HEK293 (cell line): ENCODE results near the gene SLC35G6.

Experiments used
- CTCF ChIA-PET: fragments of 350-600 bp; formaldehyde crosslinking; extraction: SDS; loops from one replicate; lab custom pipeline; 2021; ENCODE audit warnings: antibody characterized with exemption; lab: Yijun Ruan, JAX
- POLR2A ChIA-PET: fragments of 300-600 bp; formaldehyde crosslinking; extraction: SDS; loops from one replicate; lab custom pipeline; 2020; ENCODE audit warnings: antibody characterized with exemption, inconsistent platforms; lab: Yijun Ruan, JAX
- H3K27ac ChIP-seq: fragments of 200-500 bp; sonication (Bioruptor generic); 2 replicates; pipeline ENCODE4 v1.5.1; 2014; ENCODE audit warnings: low read depth, low read length, control low read depth, inconsistent platforms; ENCODE audit errors: extremely low read depth
- H3K36me3 ChIP-seq, 2 experiments: fragments of 200-500 bp in 1 of 2; sonication (Bioruptor generic) in 1 of 2; 1 replicate in 1 of 2; 2 replicates in 1 of 2; pipeline ENCODE4 v1.5.1; 2014 to 2017; ENCODE audit warnings: inconsistent platforms in 2 of 2, low read length in 2 of 2; ENCODE audit not compliant: control insufficient read depth in 2 of 2, insufficient read depth in 1 of 2
- H3K4me1 ChIP-seq: fragments of 200-500 bp; sonication (Bioruptor generic); 2 replicates; pipeline ENCODE4 v1.5.1; 2014; ENCODE audit warnings: mild to moderate bottlenecking, low read length, inconsistent platforms; ENCODE audit not compliant: control insufficient read depth, insufficient read depth
- H3K4me3 ChIP-seq: 2 replicates; pipeline ENCODE4 v1.5.1; 2011; ENCODE audit warnings: low read depth, mild to moderate bottlenecking, control low read depth, low read length, moderate library complexity
- H3K9me3 ChIP-seq: fragments of 200-500 bp; sonication (Bioruptor generic); 2 replicates; pipeline ENCODE4 v1.5.1; 2014; ENCODE audit warnings: low read depth, low read length, inconsistent platforms; ENCODE audit not compliant: control insufficient read depth, insufficient read depth
- HIC1 ChIP-seq: fragments of 450-650 bp; formaldehyde crosslinking; IDR thresholded peaks from 2 replicates; pipeline ENCODE4 v1.5.1; 2016; ENCODE audit warnings: missing biosample characterization, missing genetic modification characterization
- KLF1 ChIP-seq: fragments of 450-650 bp; formaldehyde crosslinking; IDR thresholded peaks from 2 replicates; pipeline ENCODE4 v1.5.1; 2016; ENCODE audit warnings: missing biosample characterization, missing genetic modification characterization
- PRDM4 ChIP-seq: fragments of 450-650 bp; formaldehyde crosslinking; IDR thresholded peaks from 2 replicates; pipeline ENCODE4 v1.5.1; 2017; ENCODE audit warnings: missing biosample characterization, missing genetic modification characterization
- SCRT2 ChIP-seq: fragments of 450-650 bp; formaldehyde crosslinking; IDR thresholded peaks from 2 replicates; pipeline ENCODE4 v1.5.1; 2016; ENCODE audit warnings: missing biosample characterization, missing genetic modification characterization
- TRIM28 ChIP-seq: IDR thresholded peaks from 2 replicates; pipeline ENCODE4 v1.6.1; 2011; ENCODE audit warnings: low read length, control low read depth, borderline replicate concordance
- ZFP69B ChIP-seq: fragments of 450-650 bp; formaldehyde crosslinking; IDR thresholded peaks from 2 replicates; pipeline ENCODE4 v1.5.1; 2016; ENCODE audit warnings: missing biosample characterization, missing genetic modification characterization
- ZNF140 ChIP-seq: fragments of 450-650 bp; formaldehyde crosslinking; IDR thresholded peaks from 2 replicates; pipeline ENCODE4 v1.5.1; 2016; ENCODE audit warnings: missing biosample characterization, missing genetic modification characterization
- ZNF157 ChIP-seq: fragments of 450-650 bp; formaldehyde crosslinking; IDR thresholded peaks from 2 replicates; pipeline ENCODE4 v1.5.1; 2016; ENCODE audit warnings: missing biosample characterization, missing genetic modification characterization
- ZNF239 ChIP-seq: fragments of 450-650 bp; formaldehyde crosslinking; IDR thresholded peaks from 2 replicates; pipeline ENCODE4 v1.5.1; 2016; ENCODE audit warnings: missing biosample characterization, missing genetic modification characterization
- ZNF324 ChIP-seq: fragments of 450-650 bp; formaldehyde crosslinking; IDR thresholded peaks from 2 replicates; pipeline ENCODE4 v1.5.1; 2016; ENCODE audit warnings: missing biosample characterization, missing genetic modification characterization
- ZNF362 ChIP-seq: fragments of 450-650 bp; formaldehyde crosslinking; IDR thresholded peaks from 2 replicates; pipeline ENCODE4 v1.5.1; 2016; ENCODE audit warnings: missing biosample characterization, missing genetic modification characterization
- ZNF626 ChIP-seq: fragments of 450-650 bp; sonication (Bioruptor Pico); formaldehyde crosslinking; IDR thresholded peaks from 2 replicates; pipeline ENCODE4 v1.5.1; 2018; ENCODE audit warnings: missing biosample characterization, missing genetic modification characterization, inconsistent platforms
- ZNF776 ChIP-seq: fragments of 450-650 bp; formaldehyde crosslinking; IDR thresholded peaks from 2 replicates; pipeline ENCODE4 v1.5.0; 2017; ENCODE audit warnings: missing biosample characterization, missing genetic modification characterization, borderline replicate concordance

SLC35G6 gene

GRCh38 chr17:7466639-7467341 lies 14.5 kb upstream of the SLC35G6 start (continued):
- TF ChIP-seq PRDM4 (no peak), ZNF776 (tag by site-specific recombination) (no peak), TRIM28 (no peak), ZNF140 (tag by site-specific recombination) (no peak)

- H3K9me3 ChIP-seq: no peaks in the 10 kb centered on the region
- H3K4me3 ChIP-seq: no peak overlapping the region
- TF ChIP-seq ZNF362 (no peak), KLF1 (no peak), ZFP69B (tag by site-specific recombination) (no peak), ZNF157 (tag by site-specific recombination) (no peak), ZNF626 (no peak), ZNF324 (no peak), SCRT2 (tag by site-specific recombination) (no peak)
- peaks cover 6% of the 10 kb centered on the region for H3K4me1 ChIP-seq
- ChIA-PET POLR2A (interaction anchor here (1.3 kb wide), 1 partner anchor 12 kb away, joined by 4 read pairs; the partner anchor contains the start of gene ZBTB4), CTCF (interaction anchor here (1.2 to 1.4 kb wide), 2 partner anchors 35 to 112 kb away, joined by 3 read pairs; no protein-coding TSS in a partner anchor)
- 0 out of 2 replicates have a peak overlapping the region, but pooled peaks have one; percentile 19 for H3K27ac ChIP-seq
- H3K36me3 ChIP-seq: peaks cover 0 to 38% of the 10 kb centered on the region in 2 experiments; a peak in 2 of 3 replicates
Observed at GRCh38 chr17:7467498-7467897, 13.7 kb upstream of the SLC35G6 start.

- H3K4me1 ChIP-seq: peaks cover 6% of the 10 kb centered on the region
- no peak overlapping the region for H3K4me3 ChIP-seq
- ChIA-PET POLR2A (interaction anchor here (0.6 to 0.7 kb wide), 2 partner anchors 46 to 68 kb away, joined by 3 to 6 read pairs; no protein-coding TSS in a partner anchor), CTCF (interaction anchor here (0.5 to 1.4 kb wide), 2 partner anchors 34 to 61 kb away, joined by 3 read pairs; no protein-coding TSS in a partner anchor)
- H3K9me3 ChIP-seq: no peaks in the 10 kb centered on the region
- H3K36me3 ChIP-seq: peaks cover 0 to 31% of the 10 kb centered on the region in 2 experiments; a peak in 2 of 3 replicates
- peak overlapping the region; percentile 31; the same call in 1 of the 2 replicates for H3K27ac ChIP-seq
- TF ChIP-seq HIC1 (tag by site-specific recombination): no peak
- peak; percentile 94 for TF ChIP-seq ZNF239 (tag by site-specific recombination)
Observed at GRCh38 chr17:7468290-7468689, 13.0 kb upstream of the SLC35G6 start.
